Gastroesophageal sphincter (tissue), 3 donors: ENCODE measurements around the gene HNRNPUL1.

Experiments used
- EP300 ChIP-seq: sonication (generic); formaldehyde crosslinking; IDR thresholded peaks from one replicate; pipeline ENCODE4 v1.6.1; 2017; ENCODE audit warnings: antibody characterized with exemption, mild to moderate bottlenecking
- POLR2A ChIP-seq, 2 donors: fragments of 450-650 bp; IDR thresholded peaks; one replicate each; pipeline ENCODE4 v1.6.1; 2017; ENCODE audit warnings: antibody characterized with exemption in 2 of 2, mild to moderate bottlenecking in 2 of 2, moderate library complexity in 1 of 2
- TF ChIP-seq, protein P1 (sequence below), 4 experiments: fragments of 200-600 bp in 2 of 4; fragments of 450-650 bp in 2 of 4; sonication (generic) in 1 of 4; IDR thresholded peaks; one replicate each; pipeline ENCODE4 v1.5.1; 2017 to 2019; ENCODE audit warnings: antibody characterized with exemption in 4 of 4, mild to moderate bottlenecking in 2 of 4, moderate library complexity in 2 of 4

DNA sequence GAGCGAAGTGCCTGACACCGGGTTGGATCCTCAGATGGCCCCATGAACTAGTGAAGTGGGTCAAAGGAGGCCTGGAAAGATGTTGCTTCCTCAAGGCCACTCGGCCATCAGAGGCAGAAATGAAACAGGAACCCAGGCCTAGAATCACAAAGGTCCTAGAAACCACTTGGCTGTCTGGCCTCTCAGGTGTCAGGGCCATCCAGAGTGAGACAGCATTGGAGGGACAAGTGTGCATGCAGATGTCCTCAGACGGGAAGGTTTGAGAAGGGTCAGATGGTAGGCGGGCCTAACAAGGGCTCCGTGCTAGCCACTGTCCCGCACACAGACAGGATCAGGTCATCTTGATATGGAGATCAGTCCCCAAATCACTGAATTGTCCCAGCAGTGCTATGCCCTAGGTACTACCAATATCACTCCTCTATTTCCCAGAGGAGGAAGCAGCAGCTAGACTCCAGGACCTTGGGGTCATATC is 60.1 kb downstream of the HNRNPUL1 start:
- TF ChIP-seq, protein P1, sequence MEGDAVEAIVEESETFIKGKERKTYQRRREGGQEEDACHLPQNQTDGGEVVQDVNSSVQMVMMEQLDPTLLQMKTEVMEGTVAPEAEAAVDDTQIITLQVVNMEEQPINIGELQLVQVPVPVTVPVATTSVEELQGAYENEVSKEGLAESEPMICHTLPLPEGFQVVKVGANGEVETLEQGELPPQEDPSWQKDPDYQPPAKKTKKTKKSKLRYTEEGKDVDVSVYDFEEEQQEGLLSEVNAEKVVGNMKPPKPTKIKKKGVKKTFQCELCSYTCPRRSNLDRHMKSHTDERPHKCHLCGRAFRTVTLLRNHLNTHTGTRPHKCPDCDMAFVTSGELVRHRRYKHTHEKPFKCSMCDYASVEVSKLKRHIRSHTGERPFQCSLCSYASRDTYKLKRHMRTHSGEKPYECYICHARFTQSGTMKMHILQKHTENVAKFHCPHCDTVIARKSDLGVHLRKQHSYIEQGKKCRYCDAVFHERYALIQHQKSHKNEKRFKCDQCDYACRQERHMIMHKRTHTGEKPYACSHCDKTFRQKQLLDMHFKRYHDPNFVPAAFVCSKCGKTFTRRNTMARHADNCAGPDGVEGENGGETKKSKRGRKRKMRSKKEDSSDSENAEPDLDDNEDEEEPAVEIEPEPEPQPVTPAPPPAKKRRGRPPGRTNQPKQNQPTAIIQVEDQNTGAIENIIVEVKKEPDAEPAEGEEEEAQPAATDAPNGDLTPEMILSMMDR (IDR thresholded peaks at IDR 0.05) = no peak
- TF ChIP-seq POLR2A (IDR thresholded peaks at IDR 0.05) (no peak), EP300 (no peak)
